Kidney glomerular epithelial cell (primary cell): ENCODE results near the gene SMPD1.
"Not testable (repeated sequence)": the region's sequence is repeated elsewhere in the genome, so short reads cannot be mapped to it uniquely, and the experiment has no call there.

ENCODE experiments used
- DNase-seq: peaks from one replicate; lab custom pipeline; 2025; lab: John Stamatoyannopoulos, UW

Gene SMPD1

GRCh38 chr11:6390718-6391469 lies 620 bp downstream of the SMPD1 start:
- DNase-seq: no peak

- no peak for DNase-seq
These were observed 1.4 kb downstream of the SMPD1 start for GRCh38 chr11:6391537-6392134.

- not testable (repeated sequence) for DNase-seq
These were observed 2.0 kb downstream of the SMPD1 start for GRCh38 chr11:6392251-6392650.

- DNase-seq: no peak
These were observed 3.9 kb downstream of the SMPD1 start for GRCh38 chr11:6393989-6394670.

- DNase-seq: no peak
These were observed 5.3 kb downstream of the SMPD1 start for GRCh38 chr11:6395470-6396060.

GRCh38 chr11:6397156-6397555 lies 6.9 kb downstream of the SMPD1 start:
- no peak for DNase-seq

- DNase-seq: no peak
These were observed 7.4 kb downstream of the SMPD1 start for GRCh38 chr11:6397636-6398035.

- no peak for DNase-seq
These were observed 10.4 kb downstream of the SMPD1 start for GRCh38 chr11:6400431-6401345.

- DNase-seq: no peak
These were observed 11.2 kb downstream of the SMPD1 start for GRCh38 chr11:6401464-6401863.

GRCh38 chr11:6402061-6402470 lies 11.8 kb downstream of the SMPD1 start:
- DNase-seq: no peak

- no peak for DNase-seq
These were observed 12.3 kb downstream of the SMPD1 start for GRCh38 chr11:6402561-6402981.

GRCh38 chr11:6403539-6403938 lies 13.3 kb downstream of the SMPD1 start:
- DNase-seq: no peak

GRCh38 chr11:6404342-6405051 lies 14.2 kb downstream of the SMPD1 start:
- DNase-seq: no peak

GRCh38 chr11:6405052-6405667 lies 14.9 kb downstream of the SMPD1 start:
- DNase-seq: no peak

- DNase-seq: no peak
These were observed 15.6 kb downstream of the SMPD1 start for GRCh38 chr11:6405846-6406245.

- DNase-seq: no peak
These were observed 16.1 kb downstream of the SMPD1 start for GRCh38 chr11:6406370-6406769.

GRCh38 chr11:6410695-6411430 lies 20.6 kb downstream of the SMPD1 start:
- no peak for DNase-seq

- no peak for DNase-seq
These were observed 21.3 kb downstream of the SMPD1 start for GRCh38 chr11:6411594-6412031.

GRCh38 chr11:6413791-6414201 lies 23.5 kb downstream of the SMPD1 start:
- DNase-seq: no peak

- DNase-seq: no peak
These were observed 24.6 kb downstream of the SMPD1 start for GRCh38 chr11:6414874-6415328.
